Left forelimb (tissue), 1 donor: ENCODE data around the gene LRRC3.

ENCODE experiments used
- DNase-seq: peaks from one replicate; pipeline ENCODE4 v3.0.0-alpha.2; 2018; ENCODE audit warnings: low spot score

The LRRC3 gene

DNA sequence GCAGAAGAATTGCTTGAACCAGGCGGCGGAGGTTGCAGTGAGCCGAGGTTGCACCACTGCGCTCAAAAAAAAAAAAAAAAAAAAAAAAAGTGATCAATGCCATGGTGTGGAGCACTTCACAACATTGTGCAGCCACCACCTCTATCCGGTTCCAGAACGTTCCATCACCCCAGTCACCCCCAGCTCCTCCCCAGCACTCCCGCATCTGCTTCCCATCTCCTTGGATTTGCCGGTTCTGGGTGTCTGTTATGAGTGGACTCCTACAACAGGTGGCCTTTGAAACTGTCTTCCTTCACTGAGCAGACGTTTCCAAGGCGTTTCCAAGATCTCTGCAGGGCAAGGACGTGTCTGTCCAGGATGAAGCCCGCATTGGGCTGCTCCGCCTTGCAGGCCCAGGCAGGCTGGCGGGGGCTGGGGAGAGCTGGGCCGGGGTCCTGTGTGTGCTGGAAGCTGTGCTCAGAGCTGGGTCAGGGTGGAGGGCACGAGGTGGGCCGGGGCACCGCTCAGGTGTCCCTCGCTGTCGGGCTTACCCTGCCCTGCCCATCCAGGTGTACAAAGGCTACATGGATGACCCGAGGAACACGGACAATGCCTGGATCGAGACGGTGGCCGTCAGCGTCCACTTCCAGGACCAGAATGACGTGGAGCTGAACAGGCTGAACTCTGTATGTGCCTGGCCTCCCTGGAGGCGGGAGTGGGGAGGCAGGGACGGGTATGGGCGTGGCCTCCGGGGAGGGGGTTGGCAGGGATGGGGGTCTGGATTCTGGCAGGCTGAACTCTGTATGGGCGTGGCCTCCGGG lies 14.9 kb upstream of the LRRC3 start:
- no peak for DNase-seq

DNA sequence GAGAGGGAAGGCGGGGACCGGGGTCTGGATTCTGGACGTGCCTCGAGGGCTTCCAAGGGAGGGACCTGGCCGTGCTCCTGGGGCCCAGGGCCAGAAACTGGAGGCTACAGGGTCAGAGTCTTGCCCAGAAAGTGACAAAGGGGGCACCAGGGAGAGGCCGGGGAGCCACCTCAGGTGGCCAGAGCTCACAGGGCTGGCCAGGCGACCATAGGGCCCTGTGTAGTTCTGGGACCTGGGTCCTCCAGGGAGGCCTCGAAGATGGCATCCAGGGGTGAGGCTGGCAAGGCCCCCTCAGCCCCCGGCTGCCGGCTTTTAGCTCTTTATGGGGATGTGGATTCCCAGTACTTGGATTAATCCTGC lies 14.3 kb upstream of the LRRC3 start:
- DNase-seq, result no peak

DNA sequence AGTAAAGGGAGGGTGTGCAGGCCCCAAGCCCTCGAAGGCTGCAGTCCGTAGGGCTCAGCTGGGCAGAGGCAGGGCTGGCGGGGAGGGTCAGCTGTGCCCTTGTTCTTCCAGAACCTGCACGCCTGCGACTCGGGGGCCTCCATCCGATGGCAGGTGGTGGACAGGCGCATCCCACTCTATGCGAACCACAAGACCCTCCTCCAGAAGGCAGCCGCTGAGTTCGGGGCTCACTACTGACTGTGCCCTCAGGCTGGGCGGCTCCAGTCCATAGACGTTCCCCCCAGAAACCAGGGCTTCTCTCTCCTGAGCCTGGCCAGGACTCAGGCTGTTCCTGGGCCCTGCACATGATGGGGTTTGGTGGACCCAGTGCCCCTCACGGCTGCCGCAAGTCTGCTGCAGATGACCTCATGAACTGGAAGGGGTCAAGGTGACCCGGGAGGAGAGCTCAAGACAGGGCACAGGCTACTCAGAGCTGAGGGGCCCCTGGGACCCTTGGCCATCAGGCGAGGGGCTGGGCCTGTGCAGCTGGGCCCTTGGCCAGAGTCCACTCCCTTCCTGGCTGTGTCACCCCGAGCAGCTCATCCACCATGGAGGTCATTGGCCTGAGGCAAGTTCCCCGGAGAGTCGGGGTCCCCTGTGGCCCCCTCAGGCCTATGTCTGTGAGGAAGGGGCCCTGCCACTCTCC lies 13.6 kb upstream of the LRRC3 start:
- DNase-seq, result no peak

DNA sequence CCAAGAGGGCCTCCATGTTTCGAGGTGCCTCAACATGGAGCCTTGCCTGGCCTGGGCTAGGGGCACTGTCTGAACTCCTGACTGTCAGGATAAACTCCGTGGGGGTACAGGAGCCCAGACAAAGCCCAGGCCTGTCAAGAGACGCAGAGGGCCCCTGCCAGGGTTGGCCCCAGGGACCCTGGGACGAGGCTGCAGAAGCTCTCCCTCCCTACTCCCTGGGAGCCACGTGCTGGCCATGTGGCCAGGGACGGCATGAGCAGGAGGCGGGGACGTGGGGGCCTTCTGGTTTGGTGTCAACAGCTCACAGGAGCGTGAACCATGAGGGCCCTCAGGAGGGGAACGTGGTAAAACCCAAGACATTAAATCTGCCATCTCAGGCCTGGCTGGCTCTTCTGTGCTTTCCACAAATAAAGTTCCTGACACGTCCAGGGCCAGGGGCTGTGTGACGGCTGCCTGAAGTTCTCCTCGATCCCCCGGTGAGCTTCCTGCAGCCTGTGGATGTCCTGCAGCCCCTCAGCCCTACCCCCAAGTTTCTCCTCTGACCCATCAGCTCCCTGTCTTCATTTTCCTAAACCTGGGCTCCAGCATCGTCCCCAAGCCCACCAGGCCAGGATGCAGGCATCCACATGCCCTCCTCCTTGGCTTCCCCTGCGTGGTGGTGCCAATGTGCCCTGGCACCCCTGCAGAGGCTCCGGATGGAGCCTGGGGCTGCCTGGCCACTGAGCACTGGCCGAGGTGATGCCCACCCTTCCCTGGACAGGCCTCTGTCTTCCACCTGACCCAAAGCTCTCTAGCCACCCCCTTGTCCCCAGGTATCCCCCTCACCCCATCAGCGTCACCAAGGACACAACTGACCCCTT lies 12.8 kb upstream of the LRRC3 start:
- DNase-seq, result no peak

DNA sequence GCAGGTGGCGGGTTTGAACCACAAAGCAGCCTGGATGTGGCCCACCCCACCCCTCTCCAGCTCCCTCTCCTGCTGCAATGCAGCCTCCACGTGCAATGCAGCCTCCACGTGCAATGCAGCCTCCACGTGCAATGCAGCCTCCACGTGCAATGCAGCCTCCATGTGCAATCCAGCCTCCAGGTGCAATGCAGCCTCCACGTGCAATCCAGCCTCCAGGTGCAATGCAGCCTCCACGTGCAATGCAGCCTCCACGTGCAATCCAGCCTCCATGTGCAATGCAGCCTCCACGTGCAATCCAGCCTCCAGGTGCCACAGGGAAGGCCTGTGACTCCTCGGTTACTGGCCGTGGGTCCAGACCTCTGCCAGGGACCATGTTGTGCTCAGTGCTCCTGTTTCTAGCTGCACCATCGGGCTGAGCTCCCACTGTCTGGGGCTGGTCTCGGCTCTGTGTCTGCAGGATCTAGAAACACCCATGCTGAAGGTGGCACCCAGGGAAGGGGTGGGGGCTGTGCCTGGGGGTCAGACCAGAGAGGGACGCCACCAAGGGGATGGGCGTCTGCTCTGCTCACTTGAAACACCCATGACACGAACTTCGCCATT lies 11.9 kb upstream of the LRRC3 start:
- DNase-seq, result no peak

DNA sequence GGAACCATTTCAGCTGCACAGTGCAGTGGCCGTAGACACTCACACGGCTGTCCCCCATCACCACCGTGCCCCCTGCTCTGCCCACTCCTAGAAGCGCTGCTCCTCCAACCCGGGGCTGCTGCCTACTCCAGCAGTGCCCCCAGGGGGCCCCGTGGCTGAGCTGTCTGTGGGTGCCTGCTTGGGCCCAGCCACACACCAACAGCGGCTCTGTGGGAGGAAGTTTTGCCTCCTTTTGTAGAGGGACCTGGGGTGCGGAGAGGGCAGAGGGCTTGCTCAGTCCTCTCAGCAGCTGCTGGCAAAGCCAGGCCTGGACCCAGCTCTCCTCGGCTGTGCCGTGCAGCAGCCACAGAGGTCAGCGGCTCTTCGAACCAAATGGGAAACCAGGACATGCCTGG lies 11.4 kb upstream of the LRRC3 start:
- no peak for DNase-seq

DNA sequence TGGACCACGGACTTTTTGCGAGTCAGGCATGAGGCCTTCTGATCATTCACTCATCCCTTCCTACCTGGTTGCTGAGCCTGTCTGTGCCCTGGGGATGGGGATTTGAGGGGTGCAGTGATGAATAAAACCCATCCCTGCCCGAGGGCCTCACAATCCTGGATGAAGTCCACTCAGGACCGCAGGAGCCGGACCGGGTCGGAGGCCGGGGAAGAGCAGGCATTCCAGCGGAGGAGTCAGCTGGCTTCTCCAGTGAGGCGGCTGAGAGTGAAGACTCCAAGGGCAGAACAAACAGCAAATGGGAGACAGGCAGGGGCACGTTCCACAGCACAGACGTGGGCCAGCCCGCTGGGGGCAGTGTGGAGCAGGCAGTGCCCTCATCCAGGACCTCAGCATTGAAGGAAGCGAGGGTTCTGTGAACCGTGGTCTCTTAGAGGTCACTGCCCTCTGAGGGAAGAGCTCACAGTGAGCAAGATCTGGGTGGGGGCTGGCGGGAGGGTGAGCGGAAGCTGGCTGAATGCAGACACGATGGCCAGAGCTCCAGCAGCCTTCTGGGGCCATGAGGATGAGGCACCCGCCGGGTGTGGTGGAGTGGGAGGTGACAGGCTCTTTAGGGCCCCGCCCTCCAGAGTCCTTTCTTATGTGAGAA lies 10.9 kb upstream of the LRRC3 start:
- no peak for DNase-seq

DNA sequence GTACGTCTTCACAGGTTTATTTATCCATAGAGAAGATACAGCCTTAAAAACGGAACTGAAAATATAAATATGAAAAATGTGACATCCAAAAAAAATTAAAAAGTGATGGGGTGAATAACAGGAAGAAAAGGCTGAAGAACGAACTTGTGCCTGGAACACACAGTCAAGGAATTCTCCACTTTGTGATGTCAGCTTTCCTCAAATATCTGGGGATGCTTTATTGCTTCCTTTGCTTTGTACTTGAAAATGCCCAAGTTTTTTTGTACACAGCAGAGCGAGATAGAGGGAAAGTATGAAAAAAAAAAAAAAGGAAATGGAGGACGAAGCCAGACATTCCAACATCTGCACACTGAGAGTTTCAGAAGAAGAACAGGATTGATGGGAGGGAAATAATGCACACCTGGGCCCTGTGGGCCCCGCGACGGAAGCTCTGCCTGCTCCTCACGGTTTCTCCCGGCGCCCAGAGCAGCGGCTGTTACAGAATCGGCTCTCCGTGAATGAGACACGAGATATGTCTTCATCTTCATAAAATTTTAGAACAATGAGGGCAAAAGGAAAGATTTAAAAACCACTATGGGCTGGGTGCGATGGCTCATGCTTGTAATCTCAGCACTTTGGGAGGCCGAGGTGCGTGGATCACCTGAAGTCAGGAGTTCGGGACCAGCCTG lies 10.0 kb upstream of the LRRC3 start:
- no peak for DNase-seq

DNA sequence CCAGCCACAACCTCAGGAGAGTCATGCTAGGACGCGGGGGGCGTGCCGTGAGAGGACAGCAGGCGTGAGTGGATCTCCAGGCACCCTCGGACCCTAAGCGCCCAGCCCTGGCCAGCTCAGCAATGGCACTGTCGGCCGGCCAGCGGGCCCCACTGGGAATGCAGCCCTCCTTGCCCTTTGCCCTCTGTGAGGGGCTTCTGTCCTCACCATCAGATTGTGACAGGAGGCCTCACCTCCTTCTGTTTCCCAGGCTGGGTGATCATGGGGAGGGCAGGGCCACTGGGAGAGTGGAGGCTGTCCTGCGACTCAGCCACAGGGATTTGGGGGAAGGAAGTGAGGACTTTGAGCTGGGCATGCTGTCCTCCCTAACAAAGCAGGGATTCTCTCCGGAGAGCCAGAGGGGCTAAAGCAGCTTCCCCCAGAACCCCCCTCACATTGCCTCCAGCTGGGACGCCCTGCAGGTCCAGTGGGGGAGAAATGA lies 6.6 kb upstream of the LRRC3 start:
- DNase-seq, result peak; percentile 37

DNA sequence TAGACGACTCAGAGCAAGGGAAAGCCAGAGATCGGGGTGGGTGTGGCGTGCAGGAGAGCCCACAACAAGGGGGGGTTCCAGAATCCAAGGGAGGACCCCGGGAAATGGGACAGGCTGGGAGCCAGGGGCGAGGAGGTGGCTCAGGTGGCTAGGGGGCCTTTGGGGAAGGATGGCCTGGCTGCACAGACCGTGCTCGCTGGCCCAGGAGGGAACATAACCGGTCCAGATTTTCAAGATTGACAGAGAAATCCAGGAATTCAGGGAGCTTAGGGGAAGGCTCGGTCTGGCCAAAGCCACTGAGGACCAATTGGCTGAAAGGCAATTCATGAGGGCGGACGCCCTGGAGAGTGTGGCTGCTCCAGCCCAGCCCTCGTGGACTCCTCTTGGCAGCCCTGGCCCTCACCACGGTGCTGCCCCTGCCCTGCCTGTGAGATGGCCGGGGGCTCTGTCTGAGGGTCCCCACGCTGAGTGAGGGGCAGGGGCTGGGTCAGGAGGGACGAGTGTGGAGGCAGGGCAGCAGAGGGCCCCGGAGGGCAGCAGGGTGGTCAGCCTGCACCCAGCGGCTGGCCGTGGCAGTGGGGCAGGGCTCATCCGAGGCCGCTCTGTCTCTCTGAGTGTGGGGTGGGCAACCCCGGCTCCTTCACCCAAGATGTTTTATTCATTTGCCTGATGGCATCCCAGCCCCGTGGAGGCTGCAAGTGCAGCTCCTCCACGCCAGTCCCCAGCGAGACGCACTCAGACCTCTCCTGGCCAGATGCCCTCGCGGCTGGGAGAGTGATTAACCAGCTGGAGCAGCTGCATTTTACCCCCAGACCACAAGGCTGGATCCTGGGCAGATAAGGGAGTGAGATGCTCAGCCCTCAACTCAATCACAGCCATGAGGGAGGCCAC lies 5.6 kb upstream of the LRRC3 start:
- DNase-seq, result peak; percentile 62

DNA sequence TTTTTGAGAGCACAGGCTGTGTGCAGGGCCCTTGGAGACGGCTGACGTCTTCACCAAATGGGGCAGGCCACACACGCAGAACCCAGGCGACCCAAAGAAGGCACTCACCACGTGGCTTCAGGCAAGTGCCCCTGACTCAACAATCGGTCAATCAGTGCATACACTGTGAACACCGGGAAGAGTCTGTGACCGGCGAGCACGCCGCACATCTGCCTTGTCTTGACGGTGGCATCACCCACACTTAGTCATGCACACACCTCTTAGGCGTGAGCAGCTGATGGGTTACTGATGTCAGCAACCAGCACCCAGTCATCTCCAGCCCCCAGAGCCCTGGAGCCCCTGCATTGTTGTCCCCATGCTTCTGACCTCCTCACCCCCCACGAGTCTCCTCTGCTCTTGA lies 4.9 kb upstream of the LRRC3 start:
- DNase-seq, result peak; percentile 40

DNA sequence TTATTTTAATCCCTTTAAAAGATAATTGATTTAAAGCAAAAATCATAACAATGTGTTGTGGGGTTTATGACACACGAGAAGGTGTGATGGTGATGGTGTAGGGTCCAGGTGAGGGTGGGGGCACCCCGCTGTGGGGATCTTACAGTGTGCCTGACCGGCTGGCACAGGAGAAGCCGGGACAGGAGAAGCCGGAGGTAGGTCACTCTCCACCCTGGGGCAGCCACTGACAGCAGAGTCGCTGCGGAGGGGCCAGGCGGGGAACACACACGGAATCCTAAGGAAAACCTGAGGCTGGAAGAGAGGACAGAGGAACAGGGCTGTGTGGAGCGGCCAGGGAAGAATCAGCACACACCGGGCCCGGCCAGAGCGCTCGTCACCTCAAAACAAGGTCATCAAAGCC lies 4.3 kb upstream of the LRRC3 start:
- DNase-seq, result peak; percentile 46

DNA sequence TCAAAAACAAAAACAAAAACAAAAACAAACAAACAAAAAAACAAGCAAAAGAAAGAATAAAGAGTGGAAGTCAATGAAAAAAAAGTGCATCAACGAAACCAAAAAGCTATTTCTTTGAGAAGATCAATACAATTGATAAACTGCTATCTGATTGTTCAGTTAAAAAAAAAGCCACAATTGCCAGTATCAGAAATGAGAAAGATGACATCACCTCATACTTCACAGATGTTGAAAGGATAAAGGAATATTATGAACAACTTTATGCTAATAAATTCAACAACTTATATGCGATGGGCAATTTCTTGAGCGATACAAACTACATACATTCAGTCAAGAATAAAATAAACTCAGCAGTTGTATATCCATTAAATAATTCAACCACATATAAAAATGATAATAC lies 2.2 kb upstream of the LRRC3 start:
- no peak for DNase-seq

DNA sequence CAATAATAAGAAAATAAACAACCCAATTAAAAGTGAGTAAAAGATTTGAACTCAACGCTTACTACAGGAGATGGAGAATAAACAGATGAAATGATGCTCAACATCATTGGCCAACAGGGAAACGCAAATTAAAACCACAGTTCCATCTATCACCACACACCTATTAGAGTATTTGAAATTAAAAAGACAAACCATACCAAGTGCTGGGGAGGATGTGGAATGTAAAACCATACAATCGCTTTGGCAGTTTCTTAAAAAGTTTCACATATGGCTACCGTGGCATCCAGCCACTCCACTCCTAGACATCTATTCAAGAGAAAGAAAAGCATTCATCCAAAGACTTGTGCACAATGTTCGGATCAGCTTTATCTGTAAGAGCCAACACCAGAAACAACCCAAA lies 1.3 kb upstream of the LRRC3 start:
- DNase-seq, result no peak

DNA sequence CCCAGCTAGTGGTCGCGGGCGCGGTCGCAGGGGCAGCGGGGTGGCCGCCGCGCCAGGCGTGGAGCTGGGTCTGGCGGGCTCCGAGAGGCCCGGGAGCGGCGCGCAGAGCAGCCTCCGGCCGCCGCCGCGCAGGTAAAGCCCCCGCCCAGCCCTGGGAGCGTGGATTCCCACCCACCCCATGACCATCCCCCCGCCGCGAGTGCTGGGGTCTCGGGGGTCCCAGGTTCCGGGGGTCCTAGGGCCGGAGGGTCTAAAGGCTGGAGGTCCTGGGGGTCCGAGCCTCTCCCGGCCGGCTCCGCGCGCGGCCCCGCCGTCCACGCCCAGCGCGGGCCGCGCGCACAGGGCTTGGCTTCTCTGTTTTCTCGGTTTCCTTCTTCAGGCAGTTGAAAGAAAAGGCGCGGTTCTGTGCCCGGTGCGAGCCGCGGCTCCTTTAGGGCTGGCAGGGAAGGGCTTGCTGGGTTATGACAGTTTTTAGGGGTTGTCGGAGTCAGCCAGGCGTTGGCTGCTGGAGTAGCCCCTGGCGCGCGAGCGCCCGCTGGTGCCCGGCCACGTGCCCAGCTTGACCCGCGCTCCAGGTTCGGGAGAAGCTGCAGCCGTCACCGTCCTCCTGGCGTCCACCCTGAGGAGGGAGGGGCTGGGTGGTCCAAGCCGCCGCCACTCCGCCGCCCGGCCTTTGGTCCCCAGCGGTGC lies 359 bp downstream of the LRRC3 start:
- DNase-seq, result no peak

DNA sequence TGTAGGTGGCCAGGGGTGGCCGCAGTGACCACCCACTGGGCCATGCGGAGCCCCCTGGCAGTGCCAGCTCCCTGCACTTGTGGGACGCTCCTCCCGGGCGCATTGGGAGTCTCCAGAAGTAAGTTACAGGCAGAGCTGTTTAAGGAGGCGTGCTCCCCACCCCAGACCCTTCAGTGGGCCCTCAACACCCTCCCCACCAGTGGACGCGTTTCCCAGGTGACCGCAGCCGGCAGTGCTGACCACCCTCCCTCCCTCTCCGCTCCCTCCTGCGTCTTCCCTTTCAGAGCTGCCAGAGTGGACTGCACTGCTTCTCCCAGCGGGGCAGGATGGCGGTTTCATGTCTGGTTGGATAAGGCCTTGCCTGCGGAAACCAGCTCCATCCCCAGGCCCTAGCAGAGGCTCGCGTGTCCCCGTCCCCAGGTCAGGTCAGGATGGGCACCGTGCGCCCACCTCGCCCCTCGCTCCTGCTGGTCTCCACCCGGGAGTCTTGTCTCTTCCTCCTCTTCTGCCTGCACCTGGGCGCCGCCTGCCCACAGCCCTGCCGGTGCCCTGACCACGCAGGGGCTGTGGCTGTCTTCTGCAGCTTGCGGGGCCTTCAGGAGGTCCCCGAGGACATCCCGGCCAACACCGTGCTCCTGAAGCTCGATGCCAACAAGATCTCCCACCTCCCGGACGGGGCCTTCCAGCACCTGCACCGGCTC lies 1.1 kb downstream of the LRRC3 start:
- no peak for DNase-seq

DNA sequence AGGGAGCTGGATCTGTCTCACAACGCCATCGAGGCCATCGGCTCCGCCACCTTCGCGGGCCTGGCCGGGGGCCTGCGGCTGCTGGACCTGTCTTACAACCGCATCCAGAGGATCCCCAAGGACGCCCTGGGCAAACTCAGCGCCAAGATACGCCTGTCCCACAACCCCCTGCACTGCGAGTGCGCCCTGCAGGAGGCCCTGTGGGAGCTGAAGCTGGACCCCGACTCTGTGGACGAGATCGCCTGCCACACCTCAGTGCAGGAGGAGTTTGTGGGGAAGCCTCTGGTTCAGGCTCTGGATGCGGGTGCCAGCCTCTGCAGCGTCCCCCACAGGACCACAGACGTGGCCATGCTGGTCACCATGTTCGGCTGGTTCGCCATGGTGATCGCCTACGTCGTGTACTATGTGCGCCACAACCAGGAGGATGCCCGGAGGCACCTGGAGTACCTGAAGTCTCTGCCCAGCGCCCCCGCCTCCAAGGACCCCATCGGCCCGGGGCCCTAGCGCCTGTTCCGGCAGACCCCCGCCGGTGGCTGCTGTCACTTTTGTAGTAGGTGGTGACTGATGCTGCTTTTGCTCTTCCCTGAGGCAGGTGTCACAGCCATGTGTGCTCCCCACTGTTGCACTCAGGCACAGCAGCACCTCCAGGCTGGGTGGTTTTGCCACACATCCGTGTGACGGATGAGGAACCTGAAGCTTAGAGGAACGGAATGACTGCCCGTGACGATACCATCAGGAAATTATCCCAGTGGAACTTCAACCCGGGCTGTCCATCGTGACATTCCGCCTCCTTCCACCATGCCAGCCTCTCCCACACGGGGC lies 1.8 kb downstream of the LRRC3 start:
- DNase-seq, result no peak
